ENCODE results near the gene IRGC.
"Not testable (repeated sequence)": the region's sequence is repeated elsewhere in the genome, so short reads cannot be mapped to it uniquely, and the experiment has no call there.

Gene IRGC

GRCh38 chr19:43715776-43716175 is at the start of gene IRGC:
Gene IRGC, plus strand, starts transcription at chr19:43716076. Its CDS starts 2,483 bp downstream, at chr19:43718559.
- in situ Hi-C loops (cut with MboI; ENCODE audit: low sequenced_read_pairs) = no loop called here

DNA sequence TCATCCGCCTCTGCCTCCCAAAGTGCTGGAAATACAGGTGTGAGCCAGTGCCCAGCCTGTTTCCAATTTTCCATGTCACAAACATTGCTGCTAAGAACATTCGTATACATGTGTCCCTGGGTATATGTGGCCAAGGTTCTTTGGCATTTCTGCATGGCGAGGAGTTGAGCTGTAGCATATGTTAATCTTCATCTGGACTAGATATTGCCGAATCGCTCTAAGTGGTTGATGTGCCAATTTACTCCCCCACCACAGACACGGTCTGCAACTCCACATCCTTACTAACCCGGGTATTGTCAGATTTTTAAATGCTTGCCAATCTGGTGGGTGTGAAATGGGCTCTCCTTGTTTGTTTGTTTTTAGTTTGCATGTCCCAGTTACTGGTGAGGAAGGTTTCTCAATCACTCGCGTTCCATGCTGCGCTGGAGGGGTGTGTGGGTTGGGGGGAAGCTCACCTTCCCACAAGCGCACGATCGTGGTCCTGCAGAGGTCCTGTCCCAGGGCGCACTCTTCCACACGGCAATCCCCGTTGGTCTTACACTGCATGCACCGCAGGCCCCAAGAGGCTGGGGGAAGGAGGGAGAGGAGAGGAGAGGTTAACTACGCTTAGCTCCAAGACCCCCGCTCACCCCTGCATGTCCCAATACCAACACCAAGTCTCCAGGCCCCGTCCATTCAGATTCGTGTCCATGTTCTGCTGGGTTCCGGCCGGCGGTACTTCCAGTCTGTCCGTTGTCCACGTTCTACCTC is 48.6 kb upstream of the IRGC start:
- in situ Hi-C loops (cut with MboI; ENCODE audit: low sequenced_read_pairs) = no loop called here

DNA sequence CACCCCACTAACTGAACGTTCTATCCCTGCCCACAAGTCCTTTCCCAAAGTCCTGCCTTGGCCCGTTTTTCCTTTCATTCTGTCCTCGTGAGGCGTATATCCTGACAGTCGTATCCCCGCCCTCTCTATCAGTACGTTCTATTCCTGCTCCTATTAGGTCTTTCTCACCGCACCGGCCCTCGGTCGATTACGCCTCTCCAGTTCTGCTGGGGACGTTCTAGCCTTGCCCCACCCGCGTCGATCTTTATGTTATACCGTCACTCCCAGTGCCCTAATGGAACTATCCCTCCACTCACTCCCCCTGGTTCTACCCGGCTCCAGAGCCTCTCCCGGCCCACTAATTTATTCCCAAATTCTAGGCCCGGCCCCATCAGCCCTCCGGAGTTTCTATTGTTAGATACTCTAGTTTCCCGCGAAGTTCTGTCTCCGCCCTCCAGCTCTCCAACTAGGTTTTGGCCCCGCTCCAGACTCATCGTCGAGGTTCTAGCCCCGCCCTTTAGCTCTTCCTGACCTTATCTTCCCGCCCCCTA is 47.9 kb upstream of the IRGC start:
- in situ Hi-C loops (cut with MboI; ENCODE audit: low sequenced_read_pairs) = no loop called here

- in situ Hi-C loops (cut with MboI; ENCODE audit: low sequenced_read_pairs) = no loop called here
Measured at GRCh38 chr19:43668406-43669109, 47.3 kb upstream of the IRGC start.

GRCh38 chr19:43672061-43672679 is 43.7 kb upstream of the IRGC start:
- in situ Hi-C loops (cut with MboI; ENCODE audit: low sequenced_read_pairs) = no loop called here

- in situ Hi-C loops (cut with MboI; ENCODE audit: low sequenced_read_pairs) = no loop called here
Measured at GRCh38 chr19:43673637-43674036, 42.2 kb upstream of the IRGC start.

GRCh38 chr19:43674183-43674582 is 41.7 kb upstream of the IRGC start:
- in situ Hi-C loops (cut with MboI; ENCODE audit: low sequenced_read_pairs) = no loop called here

DNA sequence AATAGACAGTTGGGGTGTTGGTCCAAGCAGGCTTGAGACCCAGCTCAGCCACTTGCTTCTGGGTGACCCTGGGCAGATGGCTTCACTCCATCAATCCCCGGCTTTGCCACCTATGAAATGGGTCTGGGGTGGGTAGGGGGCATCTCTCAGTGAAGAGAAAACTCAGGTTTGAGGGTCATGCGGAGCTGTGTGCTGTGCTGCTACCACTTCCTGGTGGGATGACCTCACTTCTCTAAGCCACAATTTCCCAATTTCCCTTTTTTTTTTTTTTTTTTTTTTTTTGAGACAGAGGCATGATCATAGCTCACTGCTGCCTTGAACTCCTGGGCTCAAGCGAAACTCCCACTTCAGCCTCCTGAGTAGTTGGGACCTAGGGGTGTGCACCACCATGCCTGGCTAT is 41.3 kb upstream of the IRGC start:
- in situ Hi-C loops (cut with MboI; ENCODE audit: low sequenced_read_pairs) = no loop called here

DNA sequence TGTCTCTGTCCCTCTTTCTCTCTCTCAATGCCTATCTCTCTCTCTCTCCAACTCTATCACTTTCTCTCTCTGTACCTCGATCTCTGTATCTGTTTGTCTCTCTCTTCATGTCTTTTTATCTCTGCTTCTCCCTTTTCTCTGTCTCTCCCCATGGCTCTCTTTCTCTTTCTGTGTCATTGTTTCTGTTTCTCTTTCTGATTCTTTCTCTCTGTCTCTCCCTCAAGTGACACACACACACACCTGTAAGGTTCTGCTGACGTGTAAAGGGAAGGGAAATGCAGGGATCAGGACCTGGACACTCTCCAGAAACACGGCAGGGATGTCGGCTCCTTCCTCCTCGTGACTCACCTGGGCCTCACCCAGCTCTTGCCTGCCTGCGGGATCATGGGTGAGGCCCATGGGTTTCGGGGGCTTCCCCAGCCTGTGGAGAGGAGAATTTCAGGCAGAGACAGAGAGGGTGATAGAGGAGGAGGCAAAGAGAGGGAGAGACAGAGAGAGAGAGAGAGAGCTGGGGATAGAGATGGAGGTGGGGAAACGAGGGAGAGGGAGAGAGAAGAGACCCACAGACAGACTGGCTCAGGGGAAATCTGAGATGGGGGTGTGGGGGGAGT is 40.5 kb upstream of the IRGC start:
- in situ Hi-C loops (cut with MboI; ENCODE audit: low sequenced_read_pairs) = no loop called here

DNA sequence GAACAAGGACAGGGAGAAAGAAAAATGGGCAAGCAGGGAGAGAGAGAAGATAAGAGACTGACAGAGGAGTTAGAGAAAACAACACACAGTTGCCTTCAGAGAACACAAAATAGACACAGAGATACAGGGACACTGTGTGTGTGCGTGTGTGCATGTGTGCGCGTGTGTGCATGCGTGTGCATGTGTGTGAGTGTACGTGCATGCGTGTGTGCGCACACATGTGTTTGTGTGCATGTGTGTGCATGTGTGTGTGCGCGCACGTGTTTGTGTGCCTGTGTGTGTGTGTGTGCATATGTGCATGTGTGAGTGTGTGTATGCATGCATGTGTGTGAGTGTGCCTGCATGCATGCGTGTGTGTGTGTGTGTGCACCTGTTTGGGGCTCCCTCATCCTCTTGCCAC is 40.0 kb upstream of the IRGC start:
- in situ Hi-C loops (cut with MboI; ENCODE audit: low sequenced_read_pairs) = no loop called here

GRCh38 chr19:43678512-43679261 is 37.2 kb upstream of the IRGC start:
- in situ Hi-C loops (cut with MboI; ENCODE audit: low sequenced_read_pairs) = no loop called here

DNA sequence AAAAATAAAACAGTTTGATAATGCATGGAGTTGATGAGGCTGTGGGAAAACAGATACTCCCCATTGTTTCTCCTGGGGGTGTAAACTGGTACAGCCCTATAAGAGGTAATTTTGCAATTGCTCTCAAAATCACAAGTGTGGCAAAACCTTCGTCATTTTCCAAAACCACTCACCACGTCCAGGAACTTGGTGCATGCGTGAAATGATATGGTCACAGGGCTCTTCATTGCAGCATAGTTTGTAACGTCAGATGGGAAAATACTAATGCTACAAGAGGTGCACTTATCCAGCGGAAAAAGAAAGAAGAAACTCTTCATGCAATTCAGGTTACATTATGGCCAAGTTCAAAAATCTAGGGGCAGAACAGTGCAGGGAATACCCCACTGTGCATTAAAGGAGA is 34.1 kb upstream of the IRGC start:
- in situ Hi-C loops (cut with MboI; ENCODE audit: low sequenced_read_pairs) = no loop called here

DNA sequence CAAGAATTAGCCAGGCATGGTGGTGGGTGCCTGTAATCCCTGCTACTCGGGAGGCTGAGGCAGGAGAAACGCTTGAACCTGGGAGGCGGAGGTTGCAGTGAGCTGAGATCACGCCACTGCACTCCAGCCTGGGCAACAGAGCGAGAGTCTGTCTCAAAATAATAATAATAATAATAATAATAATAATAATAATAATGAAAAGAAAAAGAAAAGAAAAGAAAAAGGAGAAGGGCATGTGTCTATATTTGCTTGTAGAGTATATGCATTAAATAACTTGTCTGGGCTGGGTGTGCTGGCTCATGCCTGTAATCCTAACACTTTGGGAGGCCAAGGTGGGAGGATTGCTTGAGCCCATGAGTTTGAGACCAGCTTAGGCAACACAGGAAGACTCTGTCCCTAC is 33.6 kb upstream of the IRGC start:
- in situ Hi-C loops (cut with MboI; ENCODE audit: low sequenced_read_pairs) = not testable (repeated sequence)

DNA sequence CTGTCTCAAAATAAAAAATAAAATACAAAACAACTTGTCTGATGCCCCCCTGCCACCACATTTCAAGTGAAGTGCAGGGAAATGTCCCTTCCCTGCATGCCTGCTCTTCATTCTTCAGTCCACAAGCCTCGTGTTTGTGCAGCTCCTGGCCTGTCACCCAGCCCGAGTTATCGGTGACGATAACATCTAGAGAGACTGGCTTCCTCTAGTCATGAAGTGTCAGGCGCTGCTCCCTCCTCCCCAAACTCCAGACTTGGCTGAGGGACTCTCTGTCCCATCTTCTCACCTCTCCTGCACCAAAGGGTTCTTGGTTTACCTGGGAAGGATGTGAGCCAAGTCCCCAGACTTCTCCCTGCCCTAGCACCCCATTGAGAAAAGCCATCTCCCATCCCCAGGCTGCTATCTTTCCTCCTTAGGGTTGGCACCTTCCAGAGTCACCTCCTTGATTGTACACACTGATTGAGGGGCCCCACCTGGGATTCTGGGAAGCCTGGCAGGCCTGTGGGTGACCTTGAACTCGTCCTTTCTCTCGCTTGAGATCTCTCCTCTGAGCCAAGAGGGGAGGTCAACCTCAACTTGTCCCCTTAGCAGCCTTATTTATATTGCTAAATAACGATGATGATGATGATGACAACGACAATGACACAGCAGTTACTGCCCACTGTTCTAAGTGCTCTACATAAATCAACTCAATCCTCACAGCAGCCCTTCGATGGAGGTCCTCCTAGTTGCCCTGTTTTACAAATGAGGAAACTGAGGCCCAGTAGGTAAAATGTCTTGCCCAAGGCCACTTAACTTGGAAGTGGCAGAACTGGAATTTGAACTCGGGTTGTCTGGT is 32.8 kb upstream of the IRGC start:
- in situ Hi-C loops (cut with MboI; ENCODE audit: low sequenced_read_pairs) = no loop called here

GRCh38 chr19:43683905-43684304 is 32.0 kb upstream of the IRGC start:
- in situ Hi-C loops (cut with MboI; ENCODE audit: low sequenced_read_pairs) = no loop called here

GRCh38 chr19:43684326-43684725 is 31.6 kb upstream of the IRGC start:
- in situ Hi-C loops (cut with MboI; ENCODE audit: low sequenced_read_pairs) = no loop called here

DNA sequence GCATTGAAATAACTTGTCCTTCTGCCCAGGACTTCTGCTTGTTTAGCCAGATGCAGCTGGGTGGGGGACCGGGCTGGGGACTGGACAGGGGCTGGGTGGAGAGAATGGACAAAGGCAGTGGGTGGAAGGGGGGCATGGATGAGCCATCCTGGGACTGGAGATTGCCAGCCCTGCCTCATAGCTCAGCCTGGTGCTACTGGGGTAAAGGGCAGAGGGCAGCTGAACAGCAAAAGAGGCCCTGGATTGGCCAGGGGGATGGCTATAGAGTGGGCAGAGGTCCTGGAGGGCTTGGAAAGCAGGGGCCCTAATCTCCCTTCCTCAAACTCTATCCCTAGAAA is 28.2 kb upstream of the IRGC start:
- in situ Hi-C loops (cut with MboI; ENCODE audit: low sequenced_read_pairs) = no loop called here

- in situ Hi-C loops (cut with MboI; ENCODE audit: low sequenced_read_pairs) = no loop called here
Measured at GRCh38 chr19:43688059-43688701, 27.7 kb upstream of the IRGC start.

GRCh38 chr19:43690444-43690843 is 25.4 kb upstream of the IRGC start:
- in situ Hi-C loops (cut with MboI; ENCODE audit: low sequenced_read_pairs) = no loop called here

Data from HL-60/S4 treated with phorbol 12-myristate 13-acetate at 8.2 ng/mL for 4 days and 3 days (cell line).